ENCODE measurements around the gene PTGER1. TPM values are rescaled to one million over a fixed set of nuclear protein-coding genes. Genes with fewer than 3 reads are reported as not detected.

Gene PTGER1
- total RNA-seq, 3 donors from 2014 or later (not counting 1 experiment from before 2014, with no cell fraction given): 0.35 to 0.73 TPM; not detected in 1

DNA sequence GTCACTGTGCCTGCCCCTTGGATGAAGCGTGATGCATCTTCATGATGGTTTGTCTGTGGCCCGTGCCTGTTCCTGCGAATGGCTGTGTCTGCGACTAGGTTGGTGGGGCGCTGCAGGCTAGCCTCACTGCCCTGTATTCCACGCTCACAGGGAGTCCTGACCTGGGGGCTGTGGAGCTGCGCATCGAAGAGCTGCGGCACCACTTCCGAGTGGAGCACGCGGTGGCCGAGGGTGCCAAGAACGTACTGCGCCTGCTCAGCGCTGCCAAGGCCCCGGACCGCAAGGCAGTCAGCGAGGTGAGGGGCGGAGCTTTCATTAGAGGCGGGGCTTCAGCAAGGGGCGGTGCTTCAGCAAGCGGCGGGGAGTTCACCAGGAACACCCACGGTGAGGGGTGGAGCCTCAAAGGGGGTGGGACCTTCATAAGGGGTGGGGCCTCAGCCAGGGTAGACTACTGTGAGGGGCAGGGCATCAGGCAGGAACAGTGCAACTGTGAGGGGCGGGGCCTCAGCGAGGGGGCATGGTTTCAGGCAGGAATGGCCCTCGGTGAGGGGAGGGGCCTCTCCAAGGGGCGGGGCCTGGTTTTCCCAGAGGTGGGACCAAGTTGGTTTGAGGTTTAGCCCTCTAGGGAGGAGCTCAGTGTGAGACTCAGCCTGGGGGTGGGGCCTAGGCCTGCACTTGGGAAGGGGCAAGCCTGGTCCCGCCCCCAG is 24.8 kb downstream of the PTGER1 start:
- H3K4me1 Mint-ChIP-seq: peaks cover 12 to 28% of the 10 kb centered on the region in 2 donors
- Histone ChIP-seq H3K36me3 (ENCODE audit: control insufficient read depth, insufficient read depth, low read length) (peaks cover 72% of the 10 kb centered on the region), H3K4me1 (ENCODE audit: control insufficient read depth, insufficient read depth, low read length) (peaks cover 4% of the 10 kb centered on the region), H3K27me3 (ENCODE audit: control insufficient read depth, insufficient read depth, low read length) (no peaks in the 10 kb centered on the region), H3K9me3 (ENCODE audit: control insufficient read depth, insufficient read depth, low read length) (no peaks in the 10 kb centered on the region), H3K4me3 (ENCODE audit: low read length) (no peak overlapping the region), H3K27ac (ENCODE audit: low read length) (no peak overlapping the region)
- peak; percentile 90 to 99 (median 96) for ATAC-seq
- H3K27me3 Mint-ChIP-seq (ENCODE audit: low read depth in 2 of 2): no peaks in the 10 kb centered on the region
- H3K36me3 Mint-ChIP-seq: no peaks in the 10 kb centered on the region
- intact Hi-C loops (cut with micrococcal nuclease): no loop called here
- H3K9me3 Mint-ChIP-seq: no peaks in the 10 kb centered on the region
- WGBS (ENCODE audit: insufficient coverage): 89% methylated on average over 30 of the region's 30 CpGs
- TF ChIP-seq, protein P1, sequence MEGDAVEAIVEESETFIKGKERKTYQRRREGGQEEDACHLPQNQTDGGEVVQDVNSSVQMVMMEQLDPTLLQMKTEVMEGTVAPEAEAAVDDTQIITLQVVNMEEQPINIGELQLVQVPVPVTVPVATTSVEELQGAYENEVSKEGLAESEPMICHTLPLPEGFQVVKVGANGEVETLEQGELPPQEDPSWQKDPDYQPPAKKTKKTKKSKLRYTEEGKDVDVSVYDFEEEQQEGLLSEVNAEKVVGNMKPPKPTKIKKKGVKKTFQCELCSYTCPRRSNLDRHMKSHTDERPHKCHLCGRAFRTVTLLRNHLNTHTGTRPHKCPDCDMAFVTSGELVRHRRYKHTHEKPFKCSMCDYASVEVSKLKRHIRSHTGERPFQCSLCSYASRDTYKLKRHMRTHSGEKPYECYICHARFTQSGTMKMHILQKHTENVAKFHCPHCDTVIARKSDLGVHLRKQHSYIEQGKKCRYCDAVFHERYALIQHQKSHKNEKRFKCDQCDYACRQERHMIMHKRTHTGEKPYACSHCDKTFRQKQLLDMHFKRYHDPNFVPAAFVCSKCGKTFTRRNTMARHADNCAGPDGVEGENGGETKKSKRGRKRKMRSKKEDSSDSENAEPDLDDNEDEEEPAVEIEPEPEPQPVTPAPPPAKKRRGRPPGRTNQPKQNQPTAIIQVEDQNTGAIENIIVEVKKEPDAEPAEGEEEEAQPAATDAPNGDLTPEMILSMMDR (IDR thresholded peaks at IDR 0.05): no peak
- DNase-seq: peak; percentile 56 to 72
- peak overlapping the region; percentile 69 for H3K27ac Mint-ChIP-seq
- no peak overlapping the region for H3K4me3 Mint-ChIP-seq

DNA sequence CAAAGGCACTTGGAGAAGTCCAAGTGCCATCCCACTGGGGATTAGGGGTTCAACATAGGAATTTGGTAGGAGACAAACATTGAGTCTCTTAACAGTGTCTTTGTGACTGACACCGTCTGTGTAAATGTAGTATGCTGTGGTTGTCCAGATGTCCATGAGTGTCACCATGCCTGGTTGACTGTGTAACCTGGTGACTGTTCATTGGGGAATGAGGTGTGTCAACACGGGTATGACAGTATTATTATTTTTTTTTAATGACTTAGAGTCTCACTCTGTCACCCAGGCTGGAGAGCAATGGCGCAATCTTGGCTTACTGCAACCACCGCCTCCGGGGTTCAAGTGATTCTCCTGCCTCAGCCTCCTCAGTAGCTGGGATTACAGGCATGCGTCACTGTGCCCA is 25.8 kb downstream of the PTGER1 start:
- H3K36me3 Mint-ChIP-seq: no peaks in the 10 kb centered on the region
- no peaks in the 10 kb centered on the region for H3K27me3 Mint-ChIP-seq (ENCODE audit: low read depth in 2 of 2)
- no peaks in the 10 kb centered on the region for H3K27me3 ChIP-seq (ENCODE audit: control insufficient read depth, insufficient read depth, low read length)
- no peak overlapping the region for H3K4me3 Mint-ChIP-seq
- peak overlapping the region; percentile 16 to 69 for H3K27ac Mint-ChIP-seq
- WGBS (ENCODE audit: insufficient coverage): 94% methylated on average over 6 of the region's 6 CpGs
- peaks cover 4% of the 10 kb centered on the region for H3K4me1 ChIP-seq (ENCODE audit: control insufficient read depth, insufficient read depth, low read length)
- no peak overlapping the region for H3K4me3 ChIP-seq (ENCODE audit: low read length)
- peaks cover 75% of the 10 kb centered on the region for H3K36me3 ChIP-seq (ENCODE audit: control insufficient read depth, insufficient read depth, low read length)
- H3K4me1 Mint-ChIP-seq: peaks cover 12 to 33% of the 10 kb centered on the region in 2 donors
- no peak for ATAC-seq
- no peaks in the 10 kb centered on the region for H3K9me3 ChIP-seq (ENCODE audit: control insufficient read depth, insufficient read depth, low read length)
- no peak for DNase-seq
- intact Hi-C loops (cut with micrococcal nuclease): no loop called here
- no peaks in the 10 kb centered on the region for H3K9me3 Mint-ChIP-seq
- H3K27ac ChIP-seq (ENCODE audit: low read length): no peak overlapping the region
- TF ChIP-seq, protein P1 (IDR thresholded peaks at IDR 0.05): no peak

DNA sequence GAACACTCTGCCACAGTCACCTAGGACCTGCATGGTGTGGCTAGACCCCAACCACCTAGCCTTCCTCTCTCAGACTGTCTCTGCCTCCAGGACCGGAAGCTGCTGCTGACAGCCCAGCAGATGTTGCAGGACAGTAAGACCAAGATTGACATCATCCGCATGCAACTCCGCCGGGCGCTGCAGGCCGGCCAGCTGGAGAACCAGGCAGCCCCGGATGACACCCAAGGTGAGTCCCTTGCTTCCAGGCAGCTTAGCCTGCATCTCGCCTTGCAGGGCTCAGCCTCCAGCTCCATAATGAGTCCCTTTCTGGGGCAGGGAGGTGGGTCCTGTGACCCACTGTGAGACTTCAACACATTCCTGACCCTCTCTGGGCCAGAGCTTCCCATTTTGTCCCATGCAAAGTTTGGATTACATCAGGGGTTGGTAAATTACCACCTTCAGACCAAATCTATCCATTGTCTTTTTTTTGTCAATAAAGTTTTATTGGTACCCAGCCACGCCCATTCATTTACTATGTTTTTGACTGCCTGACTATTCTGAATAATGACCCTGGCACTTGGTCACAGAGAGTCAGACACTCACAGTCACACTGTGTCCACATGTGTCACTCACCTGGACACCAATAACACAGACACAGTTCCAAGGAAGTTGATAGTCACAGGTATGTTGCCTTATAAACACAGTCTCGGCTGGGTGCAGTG is 28.7 kb downstream of the PTGER1 start:
- Histone ChIP-seq H3K4me1 (ENCODE audit: control insufficient read depth, insufficient read depth, low read length) (peaks cover 19% of the 10 kb centered on the region), H3K27me3 (ENCODE audit: control insufficient read depth, insufficient read depth, low read length) (no peaks in the 10 kb centered on the region), H3K9me3 (ENCODE audit: control insufficient read depth, insufficient read depth, low read length) (no peaks in the 10 kb centered on the region), H3K4me3 (ENCODE audit: low read length) (no peak overlapping the region), H3K36me3 (ENCODE audit: control insufficient read depth, insufficient read depth, low read length) (peaks cover 89% of the 10 kb centered on the region), H3K27ac (ENCODE audit: low read length) (no peak overlapping the region)
- no peaks in the 10 kb centered on the region for H3K27me3 Mint-ChIP-seq (ENCODE audit: low read depth in 2 of 2)
- no peaks in the 10 kb centered on the region for H3K9me3 Mint-ChIP-seq
- intact Hi-C loops (cut with micrococcal nuclease): no loop called here
- H3K36me3 Mint-ChIP-seq: no peaks in the 10 kb centered on the region
- H3K4me1 Mint-ChIP-seq: peaks cover 17 to 45% of the 10 kb centered on the region in 2 donors
- no peak overlapping the region for H3K4me3 Mint-ChIP-seq
- DNase-seq (no peak), ATAC-seq (no peak)
- TF ChIP-seq, protein P1 (IDR thresholded peaks at IDR 0.05): no peak
- whole genome bisulfite sequencing (ENCODE audit: insufficient coverage): 97% methylated on average over 10 of the region's 10 CpGs
- H3K27ac Mint-ChIP-seq: no peak overlapping the region

All from natural killer cell (primary cell).